SU-DHL-6 (cell line): ENCODE measurements around the gene SEPTIN10.

Source experiments
- H2AFZ ChIP-seq: fragments of 200-600 bp; sonication (generic); 2 replicates; pipeline ENCODE4 v1.6.1; 2014; ENCODE audit warnings: low read depth, mild to moderate bottlenecking, moderate library complexity, mixed read lengths, antibody characterized with exemption, low read length; ENCODE audit not compliant: severe bottlenecking
- H3F3A ChIP-seq: fragments of 200-600 bp; shearing (Covaris generic); 2 replicates; pipeline ENCODE4 v1.6.0; 2016; ENCODE audit warnings: antibody characterized with exemption, mild to moderate bottlenecking; ENCODE audit not compliant: insufficient read depth
- H3K27ac ChIP-seq: fragments of 200-600 bp; sonication (generic); 2 replicates; pipeline ENCODE4 v1.5.1; 2016; ENCODE audit warnings: low read depth, mild to moderate bottlenecking, low read length, moderate library complexity, mixed read lengths
- H3K27me3 ChIP-seq: fragments of 200-600 bp; sonication (generic), shearing (Covaris generic); 2 replicates; pipeline ENCODE4 v1.6.0; 2014; ENCODE audit warnings: mild to moderate bottlenecking, low read length
- H3K36me3 ChIP-seq: fragments of 200-600 bp; sonication (generic); 2 replicates; pipeline ENCODE4 v1.6.1; 2014; ENCODE audit warnings: mild to moderate bottlenecking, low read length, mixed read lengths
- H3K4me2 ChIP-seq: fragments of 300-600, 200-600 bp; shearing (Covaris generic), sonication (generic); 2 replicates; pipeline ENCODE4 v1.6.0; 2014; ENCODE audit warnings: low read length, low read depth, mild to moderate bottlenecking; ENCODE audit not compliant: poor library complexity, severe bottlenecking
- H3K4me3 ChIP-seq: fragments of 200-600 bp; sonication (generic); 2 replicates; pipeline ENCODE4 v1.5.1; 2014; ENCODE audit warnings: antibody characterized with exemption, low read length, mild to moderate bottlenecking, mixed read lengths; ENCODE audit not compliant: insufficient read depth, poor library complexity, severe bottlenecking
- H3K79me2 ChIP-seq: fragments of 200-600 bp; sonication (generic); 2 replicates; pipeline ENCODE4 v1.6.1; 2014; ENCODE audit warnings: mild to moderate bottlenecking, low read length, moderate library complexity; ENCODE audit not compliant: insufficient read depth
- H3K9ac ChIP-seq: fragments of 200-600 bp; sonication (generic); 2 replicates; pipeline ENCODE4 v1.7.0; 2014; ENCODE audit warnings: mild to moderate bottlenecking, low read length
- H3K9me2 ChIP-seq: fragments of 200-600 bp; sonication (generic); replicated peaks from 2 replicates; pipeline ENCODE4 v1.6.1; 2014; ENCODE audit warnings: low read length; ENCODE audit not compliant: insufficient read depth
- H3K9me3 ChIP-seq: fragments of 200-600 bp; sonication (generic); 2 replicates; pipeline ENCODE4 v1.6.1; 2014; ENCODE audit warnings: low read length, mixed read lengths; ENCODE audit not compliant: insufficient read depth
- H4K20me1 ChIP-seq: fragments of 200-600 bp; sonication (generic); 2 replicates; pipeline ENCODE4 v1.6.1; 2014; ENCODE audit warnings: low read depth, mild to moderate bottlenecking, antibody characterized with exemption, low read length, moderate library complexity, mixed read lengths
- CTCF ChIP-seq: fragments of 200-600 bp; sonication (generic); IDR thresholded peaks from one replicate; pipeline ENCODE4 v1.5.1; 2017; ENCODE audit warnings: antibody characterized with exemption, mild to moderate bottlenecking, low read length, moderate library complexity; ENCODE audit not compliant: insufficient read depth, poor library complexity, severe bottlenecking
- EZH2phosphoT487 ChIP-seq: fragments of 200-600 bp; sonication (generic), shearing (Covaris generic); conservative IDR thresholded peaks from 2 replicates; pipeline ENCODE4 v1.6.1; 2018; ENCODE audit warnings: mild to moderate bottlenecking, antibody characterized with exemption, low read length, moderate library complexity, mixed read lengths

The SEPTIN10 gene

GRCh38 chr2:109613922-109614714 is at the start of gene SEPTIN10, which contains the start of gene SOWAHC:
Gene SEPTIN10 (minus strand): TSS chr2:109613966. CDS start chr2:109613827, 139 bp downstream.
Gene SOWAHC (plus strand): TSS chr2:109614364. CDS start chr2:109614490, 126 bp downstream.
- TF ChIP-seq CTCF (no peak), EZH2phosphoT487 (no peak)
- H4K20me1 ChIP-seq: no peaks in the 10 kb centered on the region
- H2AFZ ChIP-seq: no peak within 1 kb of the TSS
- H3K27ac ChIP-seq: no peak within 1 kb of the TSS
- H3K79me2 ChIP-seq: no peaks in the 10 kb centered on the region
- no peaks in the 10 kb centered on the region for H3K36me3 ChIP-seq
- no peak within 1 kb of the TSS for H3K9ac ChIP-seq
- H3K9me2 ChIP-seq: no peaks in the 10 kb centered on the region
- H3K4me2 ChIP-seq: no peak within 1 kb of the TSS
- H3K4me3 ChIP-seq: no peak within 1 kb of the TSS
- no peaks in the 10 kb centered on the region for H3K27me3 ChIP-seq
- no peaks in the 10 kb centered on the region for H3F3A ChIP-seq
- H3K9me3 ChIP-seq: no peaks in the 10 kb centered on the region

- Histone ChIP-seq H3K4me3 (no peak overlapping the region), H2AFZ (no peak overlapping the region), H3K9me2 (no peaks in the 10 kb centered on the region), H3K9ac (no peak overlapping the region), H3K9me3 (no peaks in the 10 kb centered on the region), H3K27ac (no peak overlapping the region), H3F3A (no peaks in the 10 kb centered on the region), H4K20me1 (no peaks in the 10 kb centered on the region), H3K4me2 (no peak overlapping the region), H3K27me3 (no peaks in the 10 kb centered on the region), H3K36me3 (no peaks in the 10 kb centered on the region), H3K79me2 (no peaks in the 10 kb centered on the region)
- TF ChIP-seq CTCF (no peak), EZH2phosphoT487 (no peak)
These were observed 49.1 kb upstream of the SEPTIN10 start for GRCh38 chr2:109662889-109663288.

GRCh38 chr2:109660046-109660860 is 46.5 kb upstream of the SEPTIN10 start:
- Histone ChIP-seq H3K36me3 (no peaks in the 10 kb centered on the region), H4K20me1 (no peaks in the 10 kb centered on the region), H3K4me3 (no peak overlapping the region), H3K9ac (no peak overlapping the region), H3F3A (no peaks in the 10 kb centered on the region), H3K9me2 (no peaks in the 10 kb centered on the region), H3K9me3 (no peaks in the 10 kb centered on the region), H2AFZ (no peak overlapping the region), H3K79me2 (no peaks in the 10 kb centered on the region), H3K27ac (no peak overlapping the region), H3K4me2 (no peak overlapping the region), H3K27me3 (no peaks in the 10 kb centered on the region)
- no peak for TF ChIP-seq CTCF
- TF ChIP-seq EZH2phosphoT487: no peak
